ENCODE data around the gene AMOTL2.

AMOTL2 gene

GRCh38 chr3:134314588-134315285, 59.5 kb downstream of the AMOTL2 start:
- DNase-seq (ENCODE audit: low spot score), result no peak

- DNase-seq (ENCODE audit: low spot score), result no peak
These were observed 60.2 kb downstream of the AMOTL2 start for GRCh38 chr3:134313847-134314587.

- peak; percentile 77 for DNase-seq (ENCODE audit: low spot score)
These were observed 61.1 kb downstream of the AMOTL2 start for GRCh38 chr3:134312873-134313846.

- no peak for DNase-seq (ENCODE audit: low spot score)
These were observed 62.0 kb downstream of the AMOTL2 start for GRCh38 chr3:134312072-134312872.

- no peak for DNase-seq (ENCODE audit: low spot score)
These were observed 62.6 kb downstream of the AMOTL2 start for GRCh38 chr3:134311693-134312071.

GRCh38 chr3:134311265-134311664, 63.0 kb downstream of the AMOTL2 start:
- DNase-seq (ENCODE audit: low spot score), result peak; percentile 56

GRCh38 chr3:134309987-134310700, 64.1 kb downstream of the AMOTL2 start:
- no peak for DNase-seq (ENCODE audit: low spot score)

- DNase-seq (ENCODE audit: low spot score), result peak; percentile 86
These were observed 65.8 kb downstream of the AMOTL2 start for GRCh38 chr3:134308350-134308891.

GRCh38 chr3:134307425-134307824, 66.8 kb downstream of the AMOTL2 start:
- no peak for DNase-seq (ENCODE audit: low spot score)

- DNase-seq (ENCODE audit: low spot score), result no peak
These were observed 67.9 kb downstream of the AMOTL2 start for GRCh38 chr3:134306320-134306719.
